ENCODE data around the gene DNAJA3.

The DNAJA3 gene

DNA sequence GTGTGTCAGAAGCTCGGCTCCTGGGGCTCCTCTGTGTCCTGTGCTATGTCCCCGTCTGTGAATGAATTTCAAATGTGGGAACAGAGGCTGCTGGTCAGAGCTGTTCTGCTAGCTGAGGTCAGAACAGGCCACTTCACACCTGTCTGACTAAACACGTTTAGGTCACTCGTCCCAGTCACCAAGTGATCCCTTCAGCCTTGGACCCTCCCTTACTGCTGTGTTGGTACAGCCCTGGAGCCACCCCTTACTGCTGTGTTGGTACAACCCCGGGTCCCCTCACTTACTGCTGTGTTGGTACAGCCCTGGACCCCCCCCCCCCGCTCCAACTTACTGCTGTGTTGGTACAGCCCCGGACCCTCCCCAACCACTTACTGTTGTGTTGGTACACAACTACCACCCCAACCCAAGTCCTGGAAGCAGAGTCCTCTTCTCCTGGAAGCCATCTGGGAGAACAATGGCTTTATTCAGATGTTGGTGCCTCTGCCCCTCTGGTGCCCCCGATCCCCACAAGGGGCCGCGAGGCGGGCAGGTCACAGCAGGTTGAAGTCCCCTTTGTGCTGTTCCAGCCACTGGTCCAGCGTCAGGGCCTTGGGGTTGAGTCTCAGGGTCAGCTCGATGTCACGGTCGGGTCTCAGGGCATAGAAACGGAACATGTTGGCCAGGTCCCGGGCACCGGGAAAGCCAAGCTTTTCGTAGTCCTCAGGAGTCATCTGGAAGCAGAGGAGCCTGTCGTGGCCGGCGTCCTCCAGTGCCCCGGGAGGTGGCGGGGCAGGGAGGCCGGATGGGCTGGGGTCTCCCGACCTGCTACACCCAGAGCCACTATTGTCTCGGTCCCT, 35.8 kb downstream of the DNAJA3 start:
- ChIA-PET CTCF (no interaction called here), POLR2A (no interaction called here)
- DNase-seq (ENCODE audit: low read depth, low spot score) = no peak
- no peak overlapping the region for H3K4me3 ChIP-seq (ENCODE audit: low read depth, low read length)
- TF ChIP-seq, protein P1, sequence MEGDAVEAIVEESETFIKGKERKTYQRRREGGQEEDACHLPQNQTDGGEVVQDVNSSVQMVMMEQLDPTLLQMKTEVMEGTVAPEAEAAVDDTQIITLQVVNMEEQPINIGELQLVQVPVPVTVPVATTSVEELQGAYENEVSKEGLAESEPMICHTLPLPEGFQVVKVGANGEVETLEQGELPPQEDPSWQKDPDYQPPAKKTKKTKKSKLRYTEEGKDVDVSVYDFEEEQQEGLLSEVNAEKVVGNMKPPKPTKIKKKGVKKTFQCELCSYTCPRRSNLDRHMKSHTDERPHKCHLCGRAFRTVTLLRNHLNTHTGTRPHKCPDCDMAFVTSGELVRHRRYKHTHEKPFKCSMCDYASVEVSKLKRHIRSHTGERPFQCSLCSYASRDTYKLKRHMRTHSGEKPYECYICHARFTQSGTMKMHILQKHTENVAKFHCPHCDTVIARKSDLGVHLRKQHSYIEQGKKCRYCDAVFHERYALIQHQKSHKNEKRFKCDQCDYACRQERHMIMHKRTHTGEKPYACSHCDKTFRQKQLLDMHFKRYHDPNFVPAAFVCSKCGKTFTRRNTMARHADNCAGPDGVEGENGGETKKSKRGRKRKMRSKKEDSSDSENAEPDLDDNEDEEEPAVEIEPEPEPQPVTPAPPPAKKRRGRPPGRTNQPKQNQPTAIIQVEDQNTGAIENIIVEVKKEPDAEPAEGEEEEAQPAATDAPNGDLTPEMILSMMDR (IDR thresholded peaks at IDR 0.05; ENCODE audit: insufficient read depth, low read length, missing control alignments) = no peak

DNA sequence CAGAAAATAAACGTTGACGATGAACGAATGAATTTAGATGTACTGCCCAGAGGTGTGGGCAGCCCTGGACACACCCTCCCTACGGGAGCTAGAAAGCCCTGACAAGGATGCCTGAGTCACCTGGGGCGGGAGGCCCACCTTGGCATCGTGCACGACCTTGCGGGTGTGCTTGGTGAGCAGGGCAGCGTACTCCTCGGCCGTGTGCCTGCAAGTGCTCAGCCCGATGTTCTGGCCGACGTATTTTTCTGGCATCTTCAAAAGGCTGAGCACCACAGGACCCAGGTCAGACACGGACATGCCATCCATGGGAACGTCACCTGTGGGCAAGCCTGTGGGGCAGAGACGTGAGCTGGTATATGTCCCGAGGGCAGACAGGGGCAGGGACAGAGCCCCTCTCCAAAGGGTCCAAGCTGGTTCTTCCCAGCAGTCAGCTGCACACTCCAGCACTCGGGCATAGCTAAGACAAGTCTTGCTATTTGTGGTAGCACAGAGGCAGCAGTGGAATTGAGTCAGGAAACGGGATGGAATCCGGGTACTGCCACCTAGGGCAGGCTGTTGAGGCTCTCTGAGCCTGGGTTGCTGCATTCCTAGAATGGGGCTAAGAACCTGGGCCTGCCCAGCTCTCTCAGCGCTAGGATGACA, 38.0 kb downstream of the DNAJA3 start:
- ChIA-PET CTCF (interaction anchor here (1.2 to 1.5 kb wide), 4 partner anchors 13 to 85 kb away, joined by 4 read pairs; no protein-coding TSS in a partner anchor), POLR2A (interaction anchor here (0.6 to 1.1 kb wide), 5 partner anchors 10 to 251 kb away, joined by 3 to 6 read pairs (median 4); partner anchors contain the start of genes HMOX2 and NMRAL1)
- DNase-seq (ENCODE audit: low read depth, low spot score) = no peak
- TF ChIP-seq, protein P1 (IDR thresholded peaks at IDR 0.05; ENCODE audit: insufficient read depth, low read length, missing control alignments) = no peak
- no peak overlapping the region; the same call in 1 of the 2 replicates for H3K4me3 ChIP-seq (ENCODE audit: low read depth, low read length)

DNA sequence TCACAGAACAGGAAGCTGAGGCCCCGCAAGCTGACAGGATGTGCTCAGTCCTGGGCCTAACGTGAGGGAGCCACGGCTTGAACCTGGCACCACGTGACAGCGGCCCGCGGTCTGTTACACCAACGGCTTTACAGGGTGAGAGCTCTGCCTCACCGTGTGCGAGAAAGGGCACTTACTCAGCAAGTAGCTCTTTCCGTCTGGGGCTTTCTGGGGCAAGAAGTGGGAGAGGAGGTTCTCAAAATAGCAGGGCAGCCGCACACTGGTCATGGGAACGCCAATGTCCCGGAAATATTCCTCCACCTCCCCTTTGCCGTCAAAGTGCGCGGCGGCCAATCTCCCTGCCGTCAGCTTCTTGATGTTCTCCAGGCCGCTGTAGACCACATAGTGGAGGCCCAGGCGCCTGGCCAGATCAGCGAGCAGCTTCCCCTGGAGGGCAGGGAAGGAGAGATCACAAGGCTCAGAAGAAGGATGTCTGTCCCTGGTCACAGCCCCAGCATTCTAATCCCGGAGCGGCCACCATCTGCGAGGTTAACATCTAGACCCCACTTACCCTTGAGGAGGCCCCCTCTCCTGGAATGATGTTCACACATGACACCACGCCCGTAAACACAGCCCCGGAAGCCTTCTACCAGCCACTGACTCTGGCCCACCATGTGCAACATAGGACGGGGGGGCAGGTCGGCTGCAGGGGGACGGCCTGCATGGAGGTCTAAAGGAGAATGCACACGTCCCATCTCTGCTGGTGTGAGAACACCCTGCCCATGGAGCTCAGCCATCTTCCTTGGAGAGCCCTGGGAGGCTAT, 40.5 kb downstream of the DNAJA3 start:
- H3K4me3 ChIP-seq (ENCODE audit: low read depth, low read length) = no peak overlapping the region
- DNase-seq (ENCODE audit: low read depth, low spot score) = no peak
- TF ChIP-seq, protein P1 (IDR thresholded peaks at IDR 0.05; ENCODE audit: insufficient read depth, low read length, missing control alignments) = no peak
- ChIA-PET POLR2A (no interaction called here), CTCF (no interaction called here)

DNA sequence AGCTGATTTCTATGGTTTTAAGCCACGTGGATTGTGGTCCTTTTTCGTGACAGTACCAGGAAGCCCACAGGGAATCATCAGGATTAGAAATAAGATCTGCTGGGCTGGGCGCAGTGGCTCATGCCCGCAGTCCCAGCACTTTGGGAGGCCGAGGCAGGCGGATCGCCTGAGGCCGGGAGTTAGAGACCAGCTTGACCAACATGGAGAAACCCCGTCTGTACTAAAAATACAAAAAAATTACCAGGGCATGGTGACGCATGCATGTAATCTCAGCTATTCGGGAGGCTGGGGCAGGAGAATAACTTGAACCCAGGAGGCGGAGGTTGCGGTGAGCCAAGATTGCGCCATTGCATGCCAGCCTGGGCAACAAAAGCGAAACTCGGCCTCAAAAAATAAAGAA, 42.2 kb downstream of the DNAJA3 start:
- POLR2A ChIA-PET = interaction anchor here (1.1 kb wide), 1 partner anchor 8 kb away, joined by 3 read pairs; the partner anchor contains the start of gene HMOX2

DNA sequence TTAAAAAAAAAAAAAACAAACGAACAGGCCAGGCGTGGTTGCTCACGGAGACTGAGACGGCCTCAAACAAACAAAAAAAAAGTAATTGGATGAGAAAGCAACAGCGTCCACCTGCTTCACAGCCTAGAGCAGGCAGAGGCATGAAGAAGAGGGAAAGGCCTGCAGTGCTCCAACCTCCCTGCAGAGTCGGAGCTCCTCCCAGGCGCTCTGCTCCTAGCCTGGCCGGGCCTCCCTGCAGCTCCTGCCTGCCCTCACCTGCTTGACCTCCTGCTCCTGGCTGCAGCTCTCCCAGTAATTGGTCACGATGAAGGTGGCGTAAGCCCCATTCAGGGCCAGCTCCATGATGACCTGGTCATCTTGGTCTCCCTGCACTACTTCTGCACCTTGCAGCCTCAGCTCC, 43.3 kb downstream of the DNAJA3 start:
- DNase-seq (ENCODE audit: low read depth, low spot score) = no peak
- TF ChIP-seq, protein P1 (IDR thresholded peaks at IDR 0.05; ENCODE audit: insufficient read depth, low read length, missing control alignments) = no peak
- ChIA-PET POLR2A (no interaction called here), CTCF (interaction anchor here (1.4 kb wide), 1 partner anchor 37 kb away, joined by 3 read pairs; no protein-coding TSS in a partner anchor)
- no peak overlapping the region for H3K4me3 ChIP-seq (ENCODE audit: low read depth, low read length)

More for the DNA sequence above, 42.2 kb downstream of the DNAJA3 start:
- TF ChIP-seq, protein P1 (IDR thresholded peaks at IDR 0.05; ENCODE audit: insufficient read depth, low read length, missing control alignments) = no peak
- H3K4me3 ChIP-seq (ENCODE audit: low read depth, low read length) = no peak overlapping the region
- CTCF ChIA-PET = interaction anchor here (1.4 kb wide), 1 partner anchor 38 kb away, joined by 3 read pairs; no protein-coding TSS in a partner anchor
- no peak for DNase-seq (ENCODE audit: low read depth, low spot score)

Measured in AG04449 (cell line).